Stimulated activated CD4-positive, alpha-beta T cell treated with anti-CD3 and anti-CD28 coated beads, Interleukin-2, amount 100 ng/mL, for 4 hours (primary cell): ENCODE results near the gene GNB5.
A peak's percentile ranks its signal among the peaks of the same experiment; 100 is the strongest.

ENCODE experiments used
- DNase-seq: peaks from one replicate; pipeline ENCODE4 v3.0.0-alpha.2; 2020; ENCODE audit warnings: low read depth

The GNB5 gene

DNA sequence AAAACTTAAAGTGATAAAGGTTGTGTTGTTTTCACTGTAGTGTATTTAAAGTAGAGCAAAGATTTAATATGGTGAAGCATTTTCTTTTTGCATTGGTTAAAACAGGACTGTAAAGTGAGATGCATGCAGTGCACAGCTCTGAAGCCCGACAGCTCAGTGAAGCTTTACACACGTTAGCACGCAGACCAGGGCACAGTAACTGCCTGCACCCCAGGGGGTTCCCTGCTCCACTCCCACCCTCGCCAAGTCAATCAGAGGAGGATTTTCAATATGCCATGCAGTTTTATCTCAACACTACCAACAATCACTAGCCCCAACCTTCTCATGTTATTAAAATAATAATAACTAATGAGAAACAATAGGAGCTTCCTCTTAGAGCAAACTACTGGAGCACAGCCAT lies 50.5 kb downstream of the GNB5 start:
- DNase-seq: no peak

DNA sequence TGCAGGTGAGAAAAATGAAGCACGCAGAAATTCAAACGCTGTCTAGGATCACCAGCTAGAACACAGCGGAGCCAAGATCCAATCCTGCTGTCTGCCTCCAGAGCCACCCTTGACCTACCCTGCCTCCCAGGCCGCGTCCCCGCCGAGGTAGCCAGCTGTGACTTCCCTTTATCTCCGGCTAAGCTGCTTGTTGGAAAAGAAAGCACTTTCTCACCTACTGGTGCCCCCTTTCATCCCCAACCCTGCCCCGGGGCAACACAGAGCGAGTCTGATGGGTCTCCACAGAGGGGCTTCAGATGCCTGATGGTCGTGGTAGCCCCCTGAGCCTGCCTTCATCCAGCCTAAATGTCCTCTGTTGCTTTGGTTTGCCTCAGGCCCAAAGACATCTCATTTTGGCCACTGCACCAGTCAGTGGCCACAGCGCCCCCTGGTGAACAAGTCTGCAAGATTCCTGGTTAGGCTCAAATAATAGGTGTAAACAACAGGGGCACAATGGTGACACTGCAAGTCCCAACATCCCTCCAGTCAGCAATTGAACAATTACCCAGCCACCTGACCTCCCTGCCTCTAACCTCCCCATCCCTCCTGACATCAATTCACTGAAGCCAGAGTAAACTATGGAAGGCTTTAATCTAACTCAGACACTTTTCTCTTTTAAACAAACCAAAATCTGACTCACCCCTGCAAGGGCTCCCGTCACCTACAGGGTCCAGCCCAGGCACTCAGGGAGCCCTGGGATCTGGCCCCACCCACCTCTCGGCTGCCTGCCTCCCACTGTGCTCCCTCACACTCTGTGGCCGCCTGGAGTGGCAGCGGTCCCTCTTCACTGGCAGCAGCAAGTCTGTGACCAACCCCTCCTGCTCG lies 51.4 kb downstream of the GNB5 start:
- DNase-seq: peak; percentile 32

DNA sequence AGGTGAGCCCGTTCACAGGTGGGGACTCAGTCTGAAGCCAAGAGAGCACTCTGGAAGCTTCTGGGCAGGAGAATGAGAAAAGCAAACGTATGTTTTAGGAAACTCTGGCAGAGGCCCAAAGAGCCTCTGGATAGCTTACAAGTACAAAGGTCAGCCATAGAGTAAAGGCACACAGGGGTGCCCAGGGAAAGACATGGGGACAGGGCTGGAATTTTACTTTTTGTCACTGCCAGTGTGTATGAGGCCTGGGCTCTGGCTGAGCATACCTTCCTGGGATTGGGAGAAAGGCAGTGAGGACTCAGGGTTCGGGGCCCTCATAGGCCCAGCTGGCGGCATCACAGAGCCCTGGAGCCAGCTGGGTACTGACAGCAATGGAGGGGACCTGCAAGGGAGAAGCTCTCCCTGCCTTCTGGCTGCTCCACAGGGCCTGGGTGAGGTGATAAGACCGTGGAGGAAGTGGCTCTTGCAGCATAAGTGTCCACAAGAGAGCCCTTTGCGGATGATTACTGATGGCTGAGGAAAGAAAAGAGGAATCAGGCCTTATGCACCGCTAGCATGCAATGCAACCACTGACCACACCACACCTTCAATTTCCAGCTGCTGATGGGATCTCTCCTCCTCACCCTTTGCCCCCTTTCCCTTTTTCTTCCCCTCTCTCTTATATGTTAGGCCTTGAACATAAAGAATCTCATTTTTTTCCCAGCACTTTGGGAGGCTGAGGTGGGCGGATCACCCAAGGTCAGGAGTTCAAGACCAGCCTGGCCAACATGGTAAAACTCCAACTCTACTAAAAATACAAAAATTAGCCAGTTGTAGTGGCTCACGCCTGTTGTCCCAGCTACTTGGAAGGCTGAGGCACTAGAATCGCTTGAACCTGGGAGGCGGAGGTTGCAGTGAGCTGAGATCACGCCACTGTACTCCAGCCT lies 53.5 kb downstream of the GNB5 start:
- DNase-seq: no peak

DNA sequence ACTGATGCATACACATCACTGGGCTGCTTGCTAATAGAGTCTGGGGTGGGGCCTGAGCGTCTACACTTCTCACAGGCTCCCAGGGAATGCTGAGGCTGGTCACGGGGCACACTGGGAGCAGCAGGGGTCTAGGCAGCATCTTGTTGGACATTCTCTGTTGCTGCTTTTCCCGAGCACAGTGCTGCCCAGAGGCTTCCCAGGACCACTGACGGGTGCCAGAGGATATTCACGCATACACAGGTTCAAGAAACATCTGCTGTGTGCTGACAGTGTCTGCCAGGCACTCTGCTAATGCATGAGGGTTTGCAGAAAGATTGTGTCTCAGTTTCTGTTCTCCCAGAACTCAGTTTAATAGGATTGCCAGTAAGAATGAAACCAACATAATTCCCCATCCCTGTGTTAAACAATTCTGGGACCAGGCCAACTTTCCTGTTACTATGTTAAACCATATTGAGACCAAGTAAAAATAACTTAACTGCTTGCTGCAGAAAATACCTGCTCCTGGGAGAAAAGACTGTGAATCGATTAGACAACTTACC lies 54.7 kb downstream of the GNB5 start:
- no peak for DNase-seq

DNA sequence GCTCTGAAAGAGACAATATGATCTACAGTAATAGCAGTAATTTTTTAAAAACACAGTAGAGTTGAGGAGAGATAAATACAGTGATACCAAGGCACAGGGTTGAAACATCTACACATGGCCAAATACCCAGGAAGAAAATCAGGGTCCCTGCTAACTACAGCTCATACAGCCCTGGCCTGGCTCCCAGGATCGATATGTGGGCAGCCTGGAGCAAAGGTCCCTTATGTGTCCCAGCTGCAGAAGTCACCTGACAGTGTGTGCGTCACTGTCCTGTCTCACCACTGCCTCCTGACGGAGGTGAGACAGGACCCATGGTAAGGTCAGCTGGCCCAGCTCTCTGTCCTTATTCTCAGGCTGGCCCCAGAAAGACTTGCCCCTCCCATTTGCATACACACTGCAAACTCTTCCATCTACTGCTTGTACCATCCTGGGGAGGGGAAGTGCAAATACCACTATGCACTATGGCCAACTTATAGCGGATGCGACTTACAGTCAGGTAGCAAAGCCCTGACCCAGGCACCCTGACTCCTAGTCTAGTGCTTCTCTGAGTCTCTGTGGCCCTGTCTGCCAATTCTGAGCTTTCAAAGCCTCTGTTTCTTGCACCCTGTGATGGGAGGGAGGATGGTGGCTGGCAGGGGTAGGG lies 56.6 kb downstream of the GNB5 start:
- DNase-seq: no peak

DNA sequence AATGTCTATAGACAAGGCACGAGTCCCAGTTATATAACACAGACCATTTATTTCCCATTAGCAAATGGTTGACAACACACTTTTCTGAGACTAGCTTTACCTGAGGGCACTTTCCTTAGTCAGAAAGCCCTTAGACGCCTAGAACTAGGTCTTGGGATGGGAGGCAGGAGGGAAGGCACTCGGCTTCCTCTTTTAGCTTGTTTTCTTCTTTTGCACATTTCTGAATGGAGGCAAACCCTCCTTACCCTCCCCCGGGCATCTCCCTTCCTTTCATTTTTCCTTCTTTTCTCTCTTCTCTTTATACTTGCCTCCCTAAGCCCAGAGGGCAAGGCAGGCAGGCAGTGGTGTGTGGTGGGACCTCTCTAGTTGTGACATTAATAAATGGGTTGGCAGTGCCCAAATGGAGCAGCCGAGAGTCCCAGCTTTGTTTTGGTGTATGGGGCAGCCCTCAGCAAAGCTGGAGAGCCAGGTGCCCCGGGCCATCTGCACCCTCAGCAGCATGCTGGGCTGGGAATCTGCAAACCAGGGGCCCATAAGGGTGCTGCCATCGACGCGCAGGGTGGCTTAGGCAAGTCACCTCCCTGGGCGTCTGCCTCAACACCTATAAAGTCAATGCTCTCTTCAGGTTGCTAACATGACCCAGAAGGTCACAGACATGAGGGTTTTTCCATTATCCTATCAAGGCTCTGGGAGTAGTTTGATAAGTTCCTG lies 57.5 kb downstream of the GNB5 start:
- no peak for DNase-seq

DNA sequence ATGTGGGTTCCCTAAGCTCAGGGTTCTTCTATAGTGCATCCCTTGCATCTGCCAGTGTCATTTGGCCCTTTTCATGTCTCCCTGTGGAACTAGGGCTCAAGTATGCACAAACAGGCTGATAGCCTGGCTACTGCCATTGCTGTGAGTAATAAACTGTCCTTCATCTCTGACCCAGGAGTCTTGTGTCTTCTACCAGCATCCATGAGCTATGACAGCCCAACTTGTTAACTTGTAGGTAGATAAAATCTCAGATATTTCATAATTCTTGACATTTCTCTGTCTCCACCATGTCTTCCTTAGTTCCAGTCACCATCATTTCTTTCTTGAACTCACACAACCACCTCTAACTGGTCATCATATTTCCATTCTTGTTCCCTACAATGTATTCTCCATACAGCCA lies 59.1 kb downstream of the GNB5 start:
- no peak for DNase-seq

DNA sequence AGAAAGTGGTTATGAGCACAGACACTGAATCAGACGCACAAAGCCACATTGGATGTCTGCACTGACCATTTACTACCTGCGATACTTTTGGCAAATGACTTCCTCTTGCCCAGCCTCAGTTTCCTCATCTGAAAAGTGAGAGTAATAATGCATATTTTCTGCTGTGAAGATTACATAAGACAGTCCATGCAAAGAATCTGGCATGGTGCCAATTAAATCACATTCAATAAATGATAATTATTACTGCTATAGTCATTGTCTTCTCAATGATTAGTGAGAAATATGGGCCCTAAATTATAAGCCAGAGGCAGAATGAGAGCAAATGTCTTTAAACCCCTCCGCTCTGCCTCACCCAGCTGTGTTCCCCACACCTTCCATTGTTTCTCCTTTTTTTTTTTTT lies 62.6 kb downstream of the GNB5 start:
- DNase-seq: no peak

DNA sequence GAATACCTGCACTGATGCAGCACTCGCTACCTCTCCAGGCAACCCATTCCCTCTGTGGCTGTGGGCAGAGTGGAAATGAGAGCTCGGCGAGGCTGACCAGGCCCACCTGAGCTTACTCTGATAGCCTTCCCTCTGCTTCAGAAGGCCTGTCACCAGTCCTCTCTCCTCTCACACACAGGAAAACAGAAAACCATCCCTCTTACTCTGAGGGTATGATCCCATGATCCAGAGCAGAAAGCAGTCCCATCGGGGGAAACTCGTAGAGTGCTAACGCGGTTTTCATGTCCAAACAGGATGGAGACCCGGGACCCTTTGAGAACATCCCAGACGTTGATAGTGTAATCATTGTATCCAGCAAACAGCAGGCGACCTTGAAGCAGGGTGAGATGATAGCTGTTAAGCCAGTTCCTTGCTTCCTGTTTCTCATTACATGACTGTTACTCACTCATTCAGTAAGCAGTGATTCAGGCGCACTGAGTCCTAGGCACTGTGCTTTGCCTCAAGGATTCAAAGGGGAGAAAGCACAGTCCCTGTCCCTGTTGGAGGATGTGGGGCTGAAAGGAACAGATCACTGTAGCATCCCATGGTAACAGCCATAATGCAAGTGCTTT lies 66.8 kb downstream of the GNB5 start:
- DNase-seq: no peak

DNA sequence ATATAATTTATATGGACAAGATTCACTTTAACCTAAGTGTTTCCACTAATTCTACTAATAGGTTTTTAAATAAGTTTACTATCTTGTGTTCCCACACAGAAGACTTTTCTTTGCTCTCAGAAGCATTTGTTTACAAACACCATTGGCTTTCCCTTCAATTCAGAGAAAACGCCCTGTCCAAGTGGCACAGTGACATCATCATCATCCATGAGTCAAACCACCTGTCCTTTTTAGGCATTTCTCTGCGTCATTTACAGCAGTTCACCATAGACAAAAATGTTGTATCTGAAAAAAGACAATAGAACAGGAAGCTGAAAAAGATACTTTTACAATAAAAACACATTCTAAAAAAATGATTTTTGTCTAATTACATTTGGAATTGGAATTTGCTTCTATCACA lies 69.3 kb downstream of the GNB5 start:
- no peak for DNase-seq

DNA sequence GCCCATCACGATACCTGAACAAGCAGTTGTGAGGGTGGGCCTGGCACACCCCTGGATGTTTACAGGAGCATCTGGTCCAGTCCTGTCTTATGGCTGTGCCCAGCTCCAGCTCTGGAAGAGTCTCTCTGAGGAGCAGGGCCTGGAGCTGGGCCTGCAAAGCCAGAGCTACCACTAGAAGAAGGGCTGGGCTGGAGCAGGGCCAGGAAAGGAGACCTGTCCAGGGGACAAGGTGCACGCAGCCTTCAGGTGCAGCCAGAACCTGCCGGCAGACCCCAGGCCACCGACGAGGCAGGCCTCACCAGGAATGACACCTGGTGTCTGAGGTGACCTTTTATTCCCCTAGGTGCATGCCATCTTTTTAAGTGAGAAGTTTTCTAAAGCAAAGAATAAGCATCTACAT lies 70.2 kb downstream of the GNB5 start:
- DNase-seq: no peak

DNA sequence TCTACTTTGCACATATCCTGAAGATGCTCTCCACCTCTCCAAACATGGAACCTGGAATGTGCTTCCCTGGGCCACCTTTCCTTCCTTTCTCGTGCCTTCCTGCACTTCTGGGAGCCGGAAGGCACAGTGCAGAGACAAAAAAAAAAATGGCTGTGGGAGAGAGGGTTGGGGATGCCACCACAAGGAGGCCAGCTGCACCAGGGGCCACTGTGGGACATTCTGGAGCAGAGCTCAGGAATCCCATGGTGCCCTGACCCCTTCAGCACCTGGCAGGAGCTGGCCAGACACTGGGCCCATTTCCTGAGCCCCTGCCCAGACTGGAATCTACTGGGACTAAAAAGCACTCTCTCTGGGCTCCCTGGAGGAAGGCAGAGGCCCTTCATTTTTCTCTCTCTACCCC lies 70.7 kb downstream of the GNB5 start:
- DNase-seq: no peak

DNA sequence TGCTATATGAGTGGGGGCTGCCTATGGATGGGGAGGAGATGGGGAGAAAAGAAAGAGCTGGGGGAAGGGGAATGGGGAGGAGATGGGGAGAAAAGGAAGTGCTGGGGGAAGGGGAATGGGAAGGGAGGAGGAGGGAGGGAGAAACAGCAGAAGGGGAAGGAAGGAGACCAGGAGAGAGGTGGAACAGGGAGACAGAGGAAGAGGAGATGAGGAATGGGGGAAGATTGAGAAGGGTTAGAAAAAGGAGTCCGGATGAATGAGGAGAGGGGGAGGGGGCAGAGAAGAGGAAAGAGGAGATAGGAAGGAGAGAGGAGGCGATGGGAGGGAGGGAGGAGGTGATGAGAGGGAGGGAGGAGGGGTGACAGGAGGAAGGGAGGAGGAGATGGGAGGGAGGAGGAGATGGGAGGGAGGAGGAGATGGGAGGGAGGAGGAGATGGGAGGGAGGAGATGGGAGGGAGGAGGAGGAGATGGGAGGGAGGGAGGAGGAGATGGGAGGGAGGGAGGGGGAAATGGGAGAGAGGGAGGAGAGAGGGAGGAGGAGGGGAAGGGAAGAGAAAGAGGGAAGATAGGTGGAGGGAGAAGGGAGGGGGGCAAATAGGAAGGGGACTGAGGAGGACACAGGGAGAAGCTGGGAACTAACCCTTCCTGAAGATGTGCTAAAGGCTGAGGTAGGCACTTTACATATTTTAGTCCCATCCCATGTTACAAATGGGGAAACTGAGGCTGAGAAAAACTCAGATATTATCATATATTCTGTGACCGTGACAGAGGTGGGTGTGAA lies 72.0 kb downstream of the GNB5 start:
- DNase-seq: no peak

DNA sequence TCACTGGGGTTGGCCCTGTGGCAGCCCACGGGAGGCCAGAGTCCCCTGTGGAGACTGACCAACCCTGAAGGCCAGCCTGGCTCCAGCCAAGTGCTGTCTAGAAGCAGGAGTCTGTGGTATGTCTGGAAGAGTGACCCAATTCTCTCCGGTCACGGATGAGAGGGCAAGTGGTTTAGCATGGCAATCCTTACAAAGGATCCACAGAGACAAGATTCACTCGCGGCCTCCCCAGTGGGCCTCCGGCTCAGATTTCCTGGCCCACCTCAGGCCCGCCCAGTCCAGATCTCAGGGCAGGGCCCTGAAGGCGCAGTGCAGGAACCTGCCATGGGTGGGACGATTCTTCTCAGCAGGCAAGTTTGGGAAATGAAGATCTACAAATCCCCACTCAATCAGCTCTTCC lies 73.6 kb downstream of the GNB5 start:
- DNase-seq: no peak

DNA sequence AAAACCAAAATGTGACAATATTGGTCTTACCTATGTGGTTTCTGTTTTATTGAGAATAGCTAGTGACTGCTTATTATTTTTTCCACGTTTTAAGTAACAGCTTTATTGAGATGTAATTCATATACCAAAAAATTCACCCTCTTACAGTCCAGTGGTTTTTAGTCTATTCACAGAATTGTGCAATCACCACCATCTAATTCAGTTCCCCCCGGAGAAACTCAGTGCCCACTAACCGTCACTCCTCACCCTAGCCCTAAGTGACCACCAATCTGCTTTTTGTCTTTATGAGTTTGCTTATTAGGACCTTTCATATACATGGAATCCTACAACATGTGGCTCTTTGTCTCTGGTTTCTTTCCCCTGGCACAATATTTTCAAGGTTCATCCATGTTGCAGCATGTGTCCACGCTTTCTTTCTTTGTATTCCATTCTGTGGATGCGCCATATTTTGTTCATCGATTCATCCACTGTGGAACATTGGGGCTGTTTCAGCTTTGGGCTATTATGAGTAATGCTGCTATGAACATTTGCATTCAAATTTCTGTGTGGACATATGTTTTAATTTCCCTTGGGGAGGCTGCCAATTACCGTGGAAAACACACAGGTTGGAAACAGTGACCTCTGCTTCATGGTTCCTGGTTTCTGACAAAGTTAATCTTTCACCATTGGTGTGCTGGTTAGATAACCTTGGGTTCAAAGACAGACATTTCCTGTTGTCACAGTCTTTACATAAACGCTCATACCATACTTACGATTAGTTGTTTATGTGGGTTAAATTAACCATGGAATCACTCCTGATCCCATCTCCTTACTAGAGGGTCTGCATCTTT lies 75.4 kb downstream of the GNB5 start:
- DNase-seq: no peak

DNA sequence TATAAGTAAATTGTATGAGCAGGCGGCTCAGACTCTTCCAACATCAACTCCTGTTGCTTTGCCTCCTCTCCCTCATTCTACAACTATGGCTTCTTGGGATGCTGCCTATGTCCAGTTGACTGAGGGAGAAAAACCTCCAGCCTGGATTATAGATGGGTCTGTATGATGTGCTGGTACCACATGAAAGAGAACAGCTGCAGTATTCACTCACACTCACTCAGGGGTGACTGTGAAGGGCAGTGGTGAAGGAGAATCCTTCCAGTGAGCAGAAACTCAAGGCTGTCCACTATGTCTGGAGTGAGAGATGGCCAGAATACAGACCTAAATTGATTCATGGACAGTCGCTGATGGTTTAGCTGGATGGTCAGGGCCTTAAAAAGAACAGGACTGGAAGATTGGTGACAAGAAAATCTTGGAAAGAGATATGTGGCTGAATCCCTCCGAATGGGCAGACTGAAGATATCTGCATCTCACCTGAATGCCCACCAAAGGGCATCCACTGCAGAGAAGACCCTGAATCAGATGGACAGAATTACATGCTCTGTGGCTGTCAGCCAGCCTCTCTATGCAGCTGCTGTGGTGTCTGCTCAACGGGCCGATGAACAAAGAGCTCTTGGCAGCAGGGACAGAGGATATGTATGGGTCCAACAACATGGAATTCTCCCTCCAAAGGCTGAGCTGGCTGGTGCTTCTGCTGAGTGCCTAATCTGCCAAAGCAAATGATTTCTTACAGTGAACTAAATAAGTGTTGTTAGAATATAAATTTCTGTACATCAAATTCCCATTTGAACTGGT lies 76.7 kb downstream of the GNB5 start:
- no peak for DNase-seq

DNA sequence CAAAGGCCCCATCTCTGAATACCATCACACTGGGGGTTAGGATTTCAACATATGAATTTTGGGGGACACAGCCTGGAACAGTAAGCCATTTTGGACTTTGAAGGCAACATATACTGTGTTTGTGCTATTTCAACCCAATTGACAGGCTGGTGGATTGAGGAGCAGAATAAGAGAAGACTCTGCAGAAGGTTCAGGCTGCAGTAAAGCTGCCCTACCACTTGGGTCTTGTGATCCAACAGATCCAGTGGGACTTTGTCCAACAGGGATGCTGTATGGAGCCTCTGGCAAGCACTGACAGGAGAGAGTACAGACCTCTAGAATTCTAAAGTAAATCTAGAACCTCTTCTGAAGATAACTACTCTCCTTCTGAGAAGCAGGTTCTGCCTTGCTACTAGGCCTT lies 77.5 kb downstream of the GNB5 start:
- no peak for DNase-seq

DNA sequence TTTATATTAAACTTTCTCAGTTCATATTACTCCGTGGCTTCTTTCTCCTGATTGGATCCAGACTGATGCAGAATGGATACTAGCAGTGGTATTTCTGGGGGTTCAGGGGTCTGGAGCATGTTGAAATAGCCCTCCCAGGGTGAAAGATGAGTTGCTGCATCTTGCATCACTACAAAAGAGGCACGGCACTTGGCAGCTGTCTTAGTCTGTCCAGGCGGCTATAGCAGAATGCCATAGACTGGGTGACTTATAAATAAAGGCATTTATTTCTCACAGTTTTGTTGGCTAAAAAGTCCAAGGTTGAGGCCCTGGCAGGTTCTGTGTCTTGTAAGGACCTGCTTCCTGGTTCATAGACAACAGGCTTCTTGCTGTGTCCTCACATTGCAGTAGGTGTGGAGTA lies 78.0 kb downstream of the GNB5 start:
- no peak for DNase-seq
